Osteocyte (in vitro differentiated cells): Measurements from ENCODE around the gene TESPA1. TPM values are rescaled to one million over a fixed set of nuclear protein-coding genes. Genes with fewer than 3 reads are reported as not detected.

ENCODE experiments used
- DNase-seq: peaks from one replicate; pipeline ENCODE4 v3.0.0; 2021; ENCODE audit warnings: mixed read lengths; ENCODE audit not compliant: unreplicated experiment; ENCODE audit errors: extremely low spot score
- H3K27ac Mint-ChIP-seq: one replicate; pipeline ENCODE4 v1.8.0; 2021; ENCODE audit warnings: mild to moderate bottlenecking, mixed read lengths; ENCODE audit not compliant: unreplicated experiment
- H3K27me3 Mint-ChIP-seq: one replicate; pipeline ENCODE4 v1.8.0; 2021; ENCODE audit warnings: mixed read lengths; ENCODE audit not compliant: unreplicated experiment
- H3K36me3 Mint-ChIP-seq: one replicate; pipeline ENCODE4 v1.8.0; 2021; ENCODE audit warnings: mixed read lengths; ENCODE audit not compliant: unreplicated experiment
- H3K4me1 Mint-ChIP-seq: one replicate; pipeline ENCODE4 v1.8.0; 2021; ENCODE audit warnings: mixed read lengths; ENCODE audit not compliant: unreplicated experiment
- H3K4me3 Mint-ChIP-seq: one replicate; pipeline ENCODE4 v1.8.0; 2021; ENCODE audit warnings: mild to moderate bottlenecking, moderate library complexity, mixed read lengths; ENCODE audit not compliant: unreplicated experiment
- H3K9me3 Mint-ChIP-seq: one replicate; pipeline ENCODE4 v1.8.0; 2021; ENCODE audit warnings: mixed read lengths; ENCODE audit not compliant: unreplicated experiment
- total RNA-seq: library from RNA; stranded (reverse); gene quantifications from 2 replicates; pipeline ENCODE4 v1.2.1, GENCODE V29; 2021
- TF ChIP-seq, protein P1 (sequence below): fragments of 200-600 bp; sonication (generic); IDR thresholded peaks from 2 replicates; pipeline ENCODE4 v1.5.0; 2021; ENCODE audit warnings: antibody characterized with exemption, mild to moderate bottlenecking, moderate library complexity

TESPA1 gene
- total RNA-seq, 1 donor from 2014 or later = not detected

DNA sequence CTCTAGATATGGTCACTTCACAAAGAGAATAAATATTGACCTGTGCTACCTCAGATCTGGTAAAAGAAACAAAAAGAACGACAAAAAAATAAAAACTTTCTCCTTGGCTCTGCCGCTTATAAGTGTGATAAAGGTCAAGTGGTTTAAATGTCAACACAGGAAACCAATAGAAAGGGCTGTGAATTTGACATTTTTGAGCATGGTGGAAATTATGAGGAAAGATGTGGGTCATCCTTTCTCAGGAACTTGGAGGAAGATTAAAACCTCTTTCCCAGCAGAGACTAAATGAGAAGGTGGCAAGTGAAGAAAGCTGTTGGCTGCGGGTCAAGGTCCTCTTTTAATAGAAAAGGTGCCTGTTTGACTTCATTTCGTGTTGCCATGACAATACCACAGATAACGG, 28.2 kb downstream of the TESPA1 start:
- Mint-ChIP-seq H3K4me3 (no peak overlapping the region), H3K27me3 (peaks cover 11% of the 10 kb centered on the region), H3K36me3 (no peaks in the 10 kb centered on the region), H3K4me1 (no peaks in the 10 kb centered on the region), H3K9me3 (no peaks in the 10 kb centered on the region), H3K27ac (no peak overlapping the region)
- TF ChIP-seq, protein P1, sequence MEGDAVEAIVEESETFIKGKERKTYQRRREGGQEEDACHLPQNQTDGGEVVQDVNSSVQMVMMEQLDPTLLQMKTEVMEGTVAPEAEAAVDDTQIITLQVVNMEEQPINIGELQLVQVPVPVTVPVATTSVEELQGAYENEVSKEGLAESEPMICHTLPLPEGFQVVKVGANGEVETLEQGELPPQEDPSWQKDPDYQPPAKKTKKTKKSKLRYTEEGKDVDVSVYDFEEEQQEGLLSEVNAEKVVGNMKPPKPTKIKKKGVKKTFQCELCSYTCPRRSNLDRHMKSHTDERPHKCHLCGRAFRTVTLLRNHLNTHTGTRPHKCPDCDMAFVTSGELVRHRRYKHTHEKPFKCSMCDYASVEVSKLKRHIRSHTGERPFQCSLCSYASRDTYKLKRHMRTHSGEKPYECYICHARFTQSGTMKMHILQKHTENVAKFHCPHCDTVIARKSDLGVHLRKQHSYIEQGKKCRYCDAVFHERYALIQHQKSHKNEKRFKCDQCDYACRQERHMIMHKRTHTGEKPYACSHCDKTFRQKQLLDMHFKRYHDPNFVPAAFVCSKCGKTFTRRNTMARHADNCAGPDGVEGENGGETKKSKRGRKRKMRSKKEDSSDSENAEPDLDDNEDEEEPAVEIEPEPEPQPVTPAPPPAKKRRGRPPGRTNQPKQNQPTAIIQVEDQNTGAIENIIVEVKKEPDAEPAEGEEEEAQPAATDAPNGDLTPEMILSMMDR = no peak
- DNase-seq = no peak

DNA sequence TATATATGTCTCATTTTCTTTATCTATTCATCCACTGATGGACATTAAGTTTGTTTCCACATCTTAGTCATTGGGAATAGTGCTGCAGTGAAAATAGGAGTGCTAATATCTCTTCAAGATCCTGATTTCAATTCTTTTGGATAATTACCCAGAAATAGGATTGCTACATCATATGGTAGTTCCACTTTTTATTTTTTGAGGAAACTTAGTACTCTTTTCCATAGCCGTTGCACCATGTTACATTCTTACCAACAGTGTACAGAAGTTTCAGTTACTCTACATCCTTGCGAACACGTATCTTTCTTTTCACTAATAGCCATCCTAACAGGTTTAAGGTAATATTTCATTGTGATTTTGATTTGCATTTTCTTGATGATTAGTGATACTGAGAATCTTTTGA, 29.8 kb downstream of the TESPA1 start:
- H3K27me3 Mint-ChIP-seq = peaks cover 13% of the 10 kb centered on the region
- no peak overlapping the region for H3K27ac Mint-ChIP-seq
- no peaks in the 10 kb centered on the region for H3K4me1 Mint-ChIP-seq
- TF ChIP-seq, protein P1 = no peak
- DNase-seq = no peak
- no peaks in the 10 kb centered on the region for H3K9me3 Mint-ChIP-seq
- no peak overlapping the region for H3K4me3 Mint-ChIP-seq
- no peaks in the 10 kb centered on the region for H3K36me3 Mint-ChIP-seq

DNA sequence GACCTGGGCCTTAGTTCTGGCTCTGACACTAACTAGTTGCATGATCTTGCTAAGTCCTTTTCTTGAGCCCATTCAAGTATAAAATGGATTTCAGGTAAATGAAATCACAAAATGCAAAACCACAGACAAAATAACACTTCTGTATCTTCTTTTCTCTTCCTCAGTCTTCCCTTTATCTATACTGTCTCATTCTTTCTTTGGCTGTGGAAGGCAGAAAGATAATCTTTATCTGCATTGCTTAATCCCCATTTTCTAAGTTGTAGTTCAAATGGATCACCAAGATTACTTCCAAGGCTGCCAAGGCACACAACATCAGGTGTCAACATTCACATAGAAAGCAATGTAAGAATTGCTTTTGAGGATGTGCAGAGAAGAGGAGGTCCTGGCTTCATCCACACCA, 30.3 kb downstream of the TESPA1 start:
- H3K4me1 Mint-ChIP-seq = no peaks in the 10 kb centered on the region
- H3K4me3 Mint-ChIP-seq = no peak overlapping the region
- no peaks in the 10 kb centered on the region for H3K9me3 Mint-ChIP-seq
- no peak for DNase-seq
- TF ChIP-seq, protein P1 = no peak
- H3K27me3 Mint-ChIP-seq = peaks cover 13% of the 10 kb centered on the region
- H3K36me3 Mint-ChIP-seq = no peaks in the 10 kb centered on the region
- H3K27ac Mint-ChIP-seq = no peak overlapping the region

DNA sequence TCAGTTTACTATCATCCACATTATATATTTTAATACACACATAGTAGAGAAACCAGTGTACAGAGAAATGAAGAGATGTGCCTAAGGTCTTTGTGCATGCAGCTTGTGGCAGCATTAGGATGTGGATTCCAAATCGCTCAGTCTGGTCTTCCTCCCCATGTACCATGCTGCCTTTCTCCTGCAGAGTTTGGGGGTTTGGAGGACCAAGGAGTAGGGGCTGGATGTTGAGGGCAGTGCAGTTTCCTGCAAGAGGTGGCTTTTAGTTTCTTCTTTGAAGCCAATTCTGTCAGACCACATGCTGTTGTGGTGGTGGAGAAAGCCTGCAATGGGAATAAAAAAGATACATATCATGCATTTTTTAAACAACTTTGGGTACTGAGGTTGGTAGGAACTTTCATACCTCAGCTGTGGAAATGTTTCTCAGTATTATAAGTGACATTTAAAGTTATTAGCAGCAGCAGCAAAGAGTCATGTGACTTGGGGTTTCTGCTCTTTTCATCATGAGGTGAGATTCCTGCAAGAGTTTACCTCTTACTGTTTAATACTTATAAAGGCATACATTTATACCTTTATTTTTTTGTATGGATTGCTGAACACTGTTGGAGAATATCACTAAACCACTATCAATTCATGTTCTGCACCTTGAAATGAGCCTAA, 34.4 kb downstream of the TESPA1 start:
- Mint-ChIP-seq H3K4me3 (no peak overlapping the region), H3K9me3 (no peaks in the 10 kb centered on the region), H3K36me3 (no peaks in the 10 kb centered on the region), H3K27me3 (peaks cover 9% of the 10 kb centered on the region), H3K27ac (no peak overlapping the region), H3K4me1 (no peaks in the 10 kb centered on the region)
- no peak for DNase-seq
- TF ChIP-seq, protein P1 = no peak

DNA sequence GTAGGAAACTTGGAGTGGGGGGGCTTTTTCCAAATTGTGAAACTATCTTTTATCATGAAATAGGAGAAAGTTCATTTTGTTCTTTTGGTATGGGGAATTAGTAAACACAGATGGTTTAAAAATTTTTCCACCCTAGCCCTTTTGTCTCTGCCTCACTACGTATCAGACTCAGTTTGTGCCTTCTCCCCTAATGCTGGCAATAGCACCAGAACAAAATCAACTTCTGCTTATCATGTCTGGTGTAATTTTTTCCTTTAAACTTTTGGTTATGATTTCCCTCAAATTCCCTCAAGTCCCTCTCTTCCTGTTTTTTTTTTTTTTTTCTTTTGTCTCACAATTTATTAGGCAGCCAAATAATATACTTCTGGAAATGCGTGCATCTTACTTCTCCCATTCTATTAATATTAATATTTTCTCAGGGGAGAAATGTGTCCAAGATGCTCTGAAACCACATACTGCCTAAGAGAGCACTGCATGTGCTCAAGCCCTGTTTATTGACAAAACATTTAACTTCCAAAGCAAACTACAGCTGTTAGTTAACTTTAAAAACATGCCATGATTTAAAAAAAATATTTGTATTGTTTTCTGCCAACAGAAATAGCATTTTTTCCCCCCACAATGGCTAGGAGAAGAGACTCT, 35.4 kb downstream of the TESPA1 start:
- Mint-ChIP-seq H3K27ac (no peak overlapping the region), H3K4me3 (no peak overlapping the region), H3K27me3 (peaks cover 9% of the 10 kb centered on the region), H3K36me3 (no peaks in the 10 kb centered on the region), H3K4me1 (no peaks in the 10 kb centered on the region), H3K9me3 (no peaks in the 10 kb centered on the region)
- no peak for DNase-seq
- TF ChIP-seq, protein P1 = no peak
